DMS 273 (cell line): Measurements from ENCODE around the gene ZNF331.
"Not testable (repeated sequence)": the region's sequence is repeated elsewhere in the genome, so short reads cannot be mapped to it uniquely, and the experiment has no call there.

Experiments used
- DNase-seq: peaks from one replicate; lab custom pipeline; 2025; ENCODE audit not compliant: unreplicated experiment; lab: John Stamatoyannopoulos, UW

ZNF331 gene

GRCh38 chr19:53537521-53538377, at the start of gene ZNF331:
TSS of gene ZNF331 (plus strand) at chr19:53538145. CDS start at chr19:53569377, 31,232 bp downstream.
- peak; percentile 84 for DNase-seq

- no peak for DNase-seq
These were observed 45.8 kb upstream of the ZNF331 start for GRCh38 chr19:53492153-53492552.

- not testable (repeated sequence) for DNase-seq
These were observed 40.5 kb upstream of the ZNF331 start for GRCh38 chr19:53497311-53498023.

- not testable (repeated sequence) for DNase-seq
These were observed 39.9 kb upstream of the ZNF331 start for GRCh38 chr19:53498024-53498395.

GRCh38 chr19:53503151-53503550, 34.8 kb upstream of the ZNF331 start:
- not testable (repeated sequence) for DNase-seq

GRCh38 chr19:53503671-53504364, 34.1 kb upstream of the ZNF331 start:
- DNase-seq: not testable (repeated sequence)

GRCh38 chr19:53504365-53504703, 33.6 kb upstream of the ZNF331 start:
- peak; percentile 36 for DNase-seq

GRCh38 chr19:53504885-53505284, 33.1 kb upstream of the ZNF331 start:
- DNase-seq: no peak

GRCh38 chr19:53506728-53507127, 31.2 kb upstream of the ZNF331 start:
- no peak for DNase-seq

- no peak for DNase-seq
These were observed 30.2 kb upstream of the ZNF331 start for GRCh38 chr19:53507523-53508442.

- no peak for DNase-seq
These were observed 28.5 kb upstream of the ZNF331 start for GRCh38 chr19:53509443-53509842.

- no peak for DNase-seq
These were observed 28.1 kb upstream of the ZNF331 start for GRCh38 chr19:53509845-53510244.

GRCh38 chr19:53511357-53511756, 26.6 kb upstream of the ZNF331 start:
- DNase-seq: no peak

- peak; percentile 72 for DNase-seq
These were observed 26.0 kb upstream of the ZNF331 start for GRCh38 chr19:53511933-53512374.

GRCh38 chr19:53515047-53515446, 22.9 kb upstream of the ZNF331 start:
- not testable (repeated sequence) for DNase-seq

GRCh38 chr19:53517114-53517741, 20.7 kb upstream of the ZNF331 start:
- DNase-seq: no peak

- no peak for DNase-seq
These were observed 19.8 kb upstream of the ZNF331 start for GRCh38 chr19:53518121-53518520.

- DNase-seq: peak; percentile 43
These were observed 19.2 kb upstream of the ZNF331 start for GRCh38 chr19:53518716-53519115.

GRCh38 chr19:53519446-53519845, 18.5 kb upstream of the ZNF331 start:
- DNase-seq: peak; percentile 21

- DNase-seq: no peak
These were observed 17.8 kb upstream of the ZNF331 start for GRCh38 chr19:53520163-53520546.
